K562 treated with DMSO at 1 percent for 24 hours (cell line): ENCODE data around the gene C2orf66. TPM values are rescaled to one million over a fixed set of nuclear protein-coding genes. Genes with fewer than 3 reads are reported as not detected.

ENCODE experiments used
- total RNA-seq: library from RNA; unstranded; fragments of 300-600 nt; gene quantifications from 2 replicates; pipeline ENCODE4 v1.2.3, GENCODE V29; 2022; ENCODE audit warnings: low read depth; ENCODE audit not compliant: insufficient read depth

C2orf66 gene
- not detected in 2 replicates for total RNA-seq

DNA sequence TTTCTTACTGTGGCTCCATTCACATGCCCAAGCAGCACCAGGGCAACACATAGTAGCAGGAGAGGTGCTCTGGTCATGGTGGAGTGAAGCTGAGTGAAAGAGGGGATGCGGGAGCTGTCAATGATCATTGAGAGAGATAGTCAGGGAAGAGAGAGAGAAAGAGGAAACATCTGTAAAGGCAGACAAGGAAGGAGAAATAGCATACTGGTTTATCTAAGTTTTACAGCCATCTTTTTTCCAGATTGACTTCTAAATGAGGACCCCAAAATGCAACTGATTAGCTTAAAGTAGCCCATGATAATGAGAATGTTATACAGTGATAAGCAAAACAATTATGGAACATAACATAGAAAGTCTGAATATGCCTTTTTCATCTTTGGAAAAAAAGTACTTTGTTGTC is at the start of gene C2orf66:
Gene C2orf66 (minus strand): TSS at position 96 of the 400 bp plus-strand sequence. CDS start 19 bp downstream, at position 77.

Other genes with a start within 250 kb of the C2orf66 start
- gene HECW2, start 215.8 kb downstream of the C2orf66 start, total RNA-seq = 0.85 and 1.2 TPM in 2 replicates
- 4.4 and 5.3 TPM in 2 replicates for gene CCDC150, start 169.6 kb downstream of the C2orf66 start, total RNA-seq
- gene GTF3C3, start 9.7 kb downstream of the C2orf66 start, total RNA-seq = 16.3 and 16.8 TPM in 2 replicates
- gene PGAP1, start 117.4 kb upstream of the C2orf66 start, total RNA-seq = 0.34 and 0.65 TPM in 2 replicates